K562 (cell line): ENCODE measurements around the gene MYO3B. TPM values are rescaled to one million over a fixed set of nuclear protein-coding genes. Genes with fewer than 3 reads are reported as not detected.

Experiments used
- CAMTA2 ChIP-seq: fragments of 250-450 bp; sonication (Bioruptor Pico); conservative IDR thresholded peaks from 2 replicates; pipeline ENCODE4 v1.5.1; 2022
- CEBPG ChIP-seq, 3 experiments: fragments of 200-800 bp in 1 of 3; sonication (Bioruptor generic) in 1 of 3; sonication (generic) in 1 of 3; formaldehyde crosslinking in 1 of 3; IDR thresholded peaks in 2 of 3; conservative IDR thresholded peaks in 1 of 3; 2 replicates each; pipeline versions ENCODE4 v1.6.1 to v1.8.0; 2016 to 2022; ENCODE audit warnings: missing compliant biosample characterization in 2 of 3, missing genetic modification characterization in 2 of 3, mild to moderate bottlenecking in 1 of 3, missing genetic modification reagents in 1 of 3
- HDAC3 ChIP-seq: fragments of 450-650 bp; IDR thresholded peaks from 2 replicates; pipeline ENCODE4 v1.6.1; 2018; ENCODE audit warnings: borderline replicate concordance, mild to moderate bottlenecking, moderate library complexity; ENCODE audit not compliant: partially characterized antibody
- MAFK ChIP-seq: IDR thresholded peaks from 2 replicates; pipeline ENCODE4 v1.6.1; 2011; ENCODE audit warnings: low read length, improper control_type of control experiment
- NBN ChIP-seq: fragments of 450-650 bp; IDR thresholded peaks from 2 replicates; pipeline ENCODE4 v1.6.1; 2016; ENCODE audit warnings: low read depth, mild to moderate bottlenecking
- NFYB ChIP-seq: IDR thresholded peaks from 2 replicates; pipeline ENCODE4 v1.6.1; 2011; ENCODE audit warnings: mild to moderate bottlenecking, moderate library complexity; ENCODE audit not compliant: insufficient read length; ENCODE audit errors: extremely low read depth
- NRF1 ChIP-seq, 2 experiments: fragments of 450-650 bp; IDR thresholded peaks in 1 of 2; conservative IDR thresholded peaks in 1 of 2; 2 replicates each; pipeline ENCODE4 v1.6.1; 2014; ENCODE audit warnings: mild to moderate bottlenecking in 2 of 2
- PHF20 ChIP-seq: fragments of 450-650 bp; IDR thresholded peaks from 2 replicates; pipeline ENCODE4 v1.6.1; 2018; ENCODE audit not compliant: partially characterized antibody
- PML ChIP-seq: IDR thresholded peaks from 2 replicates; pipeline ENCODE4 v1.6.1; 2012; ENCODE audit warnings: low read length, inconsistent platforms
- RBM34 ChIP-seq: fragments of 200-400 bp; formaldehyde crosslinking; IDR thresholded peaks from 2 replicates; pipeline ENCODE4 v1.6.1; 2018; ENCODE audit warnings: low read length, borderline replicate concordance; ENCODE audit not compliant: insufficient read depth
- RFX1 ChIP-seq: fragments of 450-650 bp; IDR thresholded peaks from 2 replicates; pipeline ENCODE4 v1.6.1; 2016; ENCODE audit warnings: mild to moderate bottlenecking, moderate library complexity
- TAL1 ChIP-seq: fragments of 450-650 bp; IDR thresholded peaks from 2 replicates; pipeline ENCODE4 v1.6.1; 2016; ENCODE audit warnings: mild to moderate bottlenecking
- ZBTB7A ChIP-seq: IDR thresholded peaks from 2 replicates; pipeline ENCODE4 v1.6.1; 2011; ENCODE audit warnings: low read depth, mild to moderate bottlenecking, low read length, moderate library complexity, borderline replicate concordance; ENCODE audit not compliant: control insufficient read depth
- ZC3H4 ChIP-seq: sonication (generic); formaldehyde crosslinking; IDR thresholded peaks from 2 replicates; pipeline ENCODE4 v1.9.0; 2021; ENCODE audit warnings: missing genetic modification reagents, borderline replicate concordance
- ZFP1 ChIP-seq: fragments of 450-650 bp; formaldehyde crosslinking; IDR thresholded peaks from 2 replicates; pipeline ENCODE4 v1.4.0; 2020; ENCODE audit warnings: mild to moderate bottlenecking, mixed read lengths
- ZKSCAN8 ChIP-seq: fragments of 200-800 bp; sonication (Bioruptor generic); IDR thresholded peaks from 2 replicates; pipeline ENCODE4 v1.6.1; 2016; ENCODE audit warnings: missing genetic modification characterization, missing compliant biosample characterization
- ZNF507 ChIP-seq: conservative IDR thresholded peaks from 2 replicates; pipeline ENCODE4 v1.6.1; 2017; ENCODE audit warnings: missing genetic modification characterization, missing compliant biosample characterization
- ZNF76 ChIP-seq: fragments of 250-450 bp; sonication (Bioruptor Pico); IDR thresholded peaks from 2 replicates; pipeline ENCODE4 v1.4.0; 2020; ENCODE audit warnings: mild to moderate bottlenecking, moderate library complexity, borderline replicate concordance
- polyA plus RNA-seq, 8 experiments: library from polyadenylated mRNA; depleted of rRNA in 4 of 8; stranded (reverse) in 5 of 8; unstranded in 3 of 8; fragments of >200 nt; fragmentation: Nextera tagmentation in 2 of 8; fragmentation: Illumina TruSeq in 1 of 8; extraction: Ambion mirVana in 2 of 8; extraction: Trizol in 1 of 8; gene quantifications; 2 replicates each; pipeline versions ENCODE4 v1.2.1 to v1.2.3, GENCODE V29; 2011 to 2014; ENCODE audit warnings: inconsistent platforms in 1 of 8, missing spikeins in 1 of 8
- total RNA-seq, 7 experiments: library from RNA; depleted of rRNA in 6 of 7; stranded (reverse); fragments of >200 nt in 6 of 7; fragmentation: Illumina TruSeq in 2 of 7; extraction: Trizol in 2 of 7; gene quantifications; 2 replicates each; pipeline versions ENCODE4 v1.2.1 to v1.2.3, GENCODE V29; 2011 to 2021; ENCODE audit warnings: low replicate concordance in 1 of 7
- TF ChIP-seq, protein P1 (sequence below): fragments of 450-650 bp; formaldehyde crosslinking; IDR thresholded peaks from 2 replicates; pipeline ENCODE4 v1.4.0; 2020; ENCODE audit warnings: mild to moderate bottlenecking, moderate library complexity
- TF ChIP-seq, protein P2 (sequence below): fragments of 450-650 bp; IDR thresholded peaks from 2 replicates; pipeline ENCODE4 v1.7.1; 2018; ENCODE audit warnings: mild to moderate bottlenecking, low read depth; ENCODE audit not compliant: partially characterized antibody
- TF ChIP-seq, protein P3 (sequence below): fragments of 200-800 bp; sonication (Bioruptor generic); IDR thresholded peaks from 2 replicates; pipeline ENCODE4 v1.6.1; 2017; ENCODE audit warnings: missing genetic modification characterization, missing compliant biosample characterization

The MYO3B gene
- total and polyA plus RNA-seq, 9 of the 15 experiments (the other 6 are each of a cell fraction or from before 2014, with no cell fraction given) = 2.7 to 6.5 (median 3.6) TPM

DNA sequence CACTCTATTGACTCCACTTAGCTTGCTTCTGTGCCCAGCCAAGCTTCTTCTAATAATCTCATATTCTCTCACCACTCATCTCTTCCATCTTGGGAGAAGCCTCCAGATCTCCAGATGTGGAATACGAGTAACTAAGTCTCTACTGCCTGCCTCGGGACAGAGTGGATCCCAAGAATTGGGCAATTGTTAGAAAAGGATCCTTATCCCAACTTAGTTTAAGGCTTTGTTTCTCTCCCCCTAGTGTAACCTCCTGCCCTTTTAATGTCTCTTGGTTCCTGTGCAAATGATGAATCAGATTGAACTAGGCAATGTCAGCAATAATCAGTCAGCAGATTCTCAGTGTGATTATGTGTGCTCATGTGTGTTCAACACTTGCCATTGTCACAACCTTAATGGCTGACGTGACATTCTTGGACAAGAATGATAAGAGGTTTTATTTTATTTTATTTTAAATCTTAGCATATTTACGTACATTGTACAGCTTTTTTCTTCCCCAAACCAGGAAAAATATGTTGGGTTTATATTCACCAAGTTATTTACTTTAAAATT is 59.7 kb downstream of the MYO3B start (continued):
- TF ChIP-seq ZNF76 (CRISPR knock-in tag) (0 out of 2 replicates have a peak, but pooled peaks have one; percentile 15), ZNF507 (tag) (no peak), ZFP1 (CRISPR knock-in tag) (no peak), ZKSCAN8 (CRISPR knock-in tag) (peak; percentile 63; the same call in 1 of the 2 replicates), ZC3H4 (CRISPR knock-in tag) (no peak), RBM34 (no peak), CEBPG (CRISPR knock-in tag; IDR thresholded peaks at IDR 0.05) (no peak), CEBPG (tag; conservative IDR thresholded peaks at IDR 0.05 in 1 of 2, IDR thresholded peaks at IDR 0.05 in 1 of 2) (peak in 1 of 2 experiments; percentile 70; a peak in 2 of 4 replicates), NFYB (no peak), NBN (no peak), PML (no peak), TAL1 (no peak), PHF20 (no peak), MAFK (peak; percentile 69), CAMTA2 (CRISPR knock-in tag) (no peak), ZBTB7A (no peak), RFX1 (no peak), NRF1 (conservative IDR thresholded peaks at IDR 0.05 in 1 of 2, IDR thresholded peaks at IDR 0.05 in 1 of 2) (no peak), HDAC3 (no peak)
- TF ChIP-seq, protein P1, sequence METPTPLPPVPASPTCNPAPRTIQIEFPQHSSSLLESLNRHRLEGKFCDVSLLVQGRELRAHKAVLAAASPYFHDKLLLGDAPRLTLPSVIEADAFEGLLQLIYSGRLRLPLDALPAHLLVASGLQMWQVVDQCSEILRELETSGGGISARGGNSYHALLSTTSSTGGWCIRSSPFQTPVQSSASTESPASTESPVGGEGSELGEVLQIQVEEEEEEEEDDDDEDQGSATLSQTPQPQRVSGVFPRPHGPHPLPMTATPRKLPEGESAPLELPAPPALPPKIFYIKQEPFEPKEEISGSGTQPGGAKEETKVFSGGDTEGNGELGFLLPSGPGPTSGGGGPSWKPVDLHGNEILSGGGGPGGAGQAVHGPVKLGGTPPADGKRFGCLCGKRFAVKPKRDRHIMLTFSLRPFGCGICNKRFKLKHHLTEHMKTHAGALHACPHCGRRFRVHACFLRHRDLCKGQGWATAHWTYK (CRISPR knock-in tag) = no peak
- TF ChIP-seq, protein P2, sequence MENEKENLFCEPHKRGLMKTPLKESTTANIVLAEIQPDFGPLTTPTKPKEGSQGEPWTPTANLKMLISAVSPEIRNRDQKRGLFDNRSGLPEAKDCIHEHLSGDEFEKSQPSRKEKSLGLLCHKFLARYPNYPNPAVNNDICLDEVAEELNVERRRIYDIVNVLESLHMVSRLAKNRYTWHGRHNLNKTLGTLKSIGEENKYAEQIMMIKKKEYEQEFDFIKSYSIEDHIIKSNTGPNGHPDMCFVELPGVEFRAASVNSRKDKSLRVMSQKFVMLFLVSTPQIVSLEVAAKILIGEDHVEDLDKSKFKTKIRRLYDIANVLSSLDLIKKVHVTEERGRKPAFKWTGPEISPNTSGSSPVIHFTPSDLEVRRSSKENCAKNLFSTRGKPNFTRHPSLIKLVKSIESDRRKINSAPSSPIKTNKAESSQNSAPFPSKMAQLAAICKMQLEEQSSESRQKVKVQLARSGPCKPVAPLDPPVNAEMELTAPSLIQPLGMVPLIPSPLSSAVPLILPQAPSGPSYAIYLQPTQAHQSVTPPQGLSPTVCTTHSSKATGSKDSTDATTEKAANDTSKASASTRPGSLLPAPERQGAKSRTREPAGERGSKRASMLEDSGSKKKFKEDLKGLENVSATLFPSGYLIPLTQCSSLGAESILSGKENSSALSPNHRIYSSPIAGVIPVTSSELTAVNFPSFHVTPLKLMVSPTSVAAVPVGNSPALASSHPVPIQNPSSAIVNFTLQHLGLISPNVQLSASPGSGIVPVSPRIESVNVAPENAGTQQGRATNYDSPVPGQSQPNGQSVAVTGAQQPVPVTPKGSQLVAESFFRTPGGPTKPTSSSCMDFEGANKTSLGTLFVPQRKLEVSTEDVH = no peak
- TF ChIP-seq, protein P3, sequence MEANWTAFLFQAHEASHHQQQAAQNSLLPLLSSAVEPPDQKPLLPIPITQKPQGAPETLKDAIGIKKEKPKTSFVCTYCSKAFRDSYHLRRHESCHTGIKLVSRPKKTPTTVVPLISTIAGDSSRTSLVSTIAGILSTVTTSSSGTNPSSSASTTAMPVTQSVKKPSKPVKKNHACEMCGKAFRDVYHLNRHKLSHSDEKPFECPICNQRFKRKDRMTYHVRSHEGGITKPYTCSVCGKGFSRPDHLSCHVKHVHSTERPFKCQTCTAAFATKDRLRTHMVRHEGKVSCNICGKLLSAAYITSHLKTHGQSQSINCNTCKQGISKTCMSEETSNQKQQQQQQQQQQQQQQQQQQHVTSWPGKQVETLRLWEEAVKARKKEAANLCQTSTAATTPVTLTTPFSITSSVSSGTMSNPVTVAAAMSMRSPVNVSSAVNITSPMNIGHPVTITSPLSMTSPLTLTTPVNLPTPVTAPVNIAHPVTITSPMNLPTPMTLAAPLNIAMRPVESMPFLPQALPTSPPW (CRISPR knock-in tag) = peak; percentile 19; the same call in 1 of the 2 replicates
